H1 (cell line): ENCODE data around the gene PLP2. TPM values are rescaled to one million over a fixed set of nuclear protein-coding genes. Genes with fewer than 3 reads are reported as not detected.

Experiments used
- ATF2 ChIP-seq: IDR thresholded peaks from 2 replicates; pipeline ENCODE4 v1.6.1; 2012; ENCODE audit warnings: low read length, inconsistent platforms
- GABPA ChIP-seq: IDR thresholded peaks from 2 replicates; pipeline ENCODE4 v1.6.1; 2011; ENCODE audit warnings: mild to moderate bottlenecking, low read length, moderate library complexity, borderline replicate concordance; ENCODE audit not compliant: insufficient read depth
- MAFK ChIP-seq: IDR thresholded peaks from 2 replicates; pipeline ENCODE4 v1.6.1; 2012; ENCODE audit warnings: low read depth, mild to moderate bottlenecking, improper control_type of control experiment, low read length
- TEAD4 ChIP-seq: IDR thresholded peaks from 2 replicates; pipeline ENCODE4 v1.6.1; 2012; ENCODE audit warnings: low read depth, low read length, inconsistent platforms, mixed read lengths
- polyA plus RNA-seq, 7 experiments: library from polyadenylated mRNA; depleted of rRNA in 3 of 7; stranded (reverse) in 5 of 7; unstranded in 2 of 7; fragments of >200 nt in 5 of 7; fragments of 200-250 nt in 2 of 7; gene quantifications; 1 replicate in 5 of 7; 2 replicates in 1 of 7; 4 replicates in 1 of 7; pipeline versions ENCODE4 v1.2.1 to v1.2.3, GENCODE V29; 2011 to 2013; ENCODE audit warnings: missing spikeins in 2 of 7, mixed read lengths in 2 of 7
- total RNA-seq: library from RNA; stranded (reverse); fragmentation: NEBNext Ultra II Directional; extraction: Animal tissue kit (Norgen Biotek cat#: 25700); gene quantifications from 2 replicates; pipeline ENCODE4 v1.2.1, GENCODE V29; 2021

PLP2 gene
- total and polyA plus RNA-seq, 2 of the 8 experiments (the other 6 are each of a cell fraction or from before 2014, with no cell fraction given) = 10.3 to 23.4 TPM

- no peak for TF ChIP-seq MAFK
- TF ChIP-seq TEAD4 = no peak
- no peak for TF ChIP-seq GABPA
- TF ChIP-seq ATF2 = no peak
- TF ChIP-seq, all 59 proteins: peak for 0
Observed at GRCh38 chrX:49210406-49210805, 38.7 kb downstream of the PLP2 start (continued).
